GM18861 (cell line): ENCODE results near the gene ARHGAP22.

ENCODE experiments used
- ATAC-seq: cut with Tn5 transposase; IDR thresholded peaks from one replicate; pipeline ENCODE4 v1.9.1; 2021; ENCODE audit not compliant: unreplicated experiment

Gene ARHGAP22

DNA sequence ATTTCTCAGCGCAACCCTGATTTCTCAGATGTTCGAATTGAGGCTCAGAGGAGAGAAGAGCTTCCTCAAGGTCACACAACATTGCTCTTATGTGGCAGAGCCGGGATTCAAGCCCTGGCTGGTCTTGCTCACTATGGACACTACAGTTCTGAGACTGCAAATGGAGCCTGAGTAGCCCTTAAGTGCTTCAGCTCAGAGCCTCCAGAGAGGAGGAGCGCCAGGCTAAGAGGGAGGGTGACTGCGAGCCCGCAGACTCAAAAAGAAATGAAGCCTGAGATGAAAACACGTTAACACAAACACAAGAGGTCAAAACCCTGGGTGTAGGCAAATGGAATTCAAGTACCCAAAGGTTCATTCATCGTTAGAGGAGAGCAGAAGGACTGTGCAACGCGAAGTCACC, 13.9 kb downstream of the ARHGAP22 start:
- ATAC-seq = no peak

DNA sequence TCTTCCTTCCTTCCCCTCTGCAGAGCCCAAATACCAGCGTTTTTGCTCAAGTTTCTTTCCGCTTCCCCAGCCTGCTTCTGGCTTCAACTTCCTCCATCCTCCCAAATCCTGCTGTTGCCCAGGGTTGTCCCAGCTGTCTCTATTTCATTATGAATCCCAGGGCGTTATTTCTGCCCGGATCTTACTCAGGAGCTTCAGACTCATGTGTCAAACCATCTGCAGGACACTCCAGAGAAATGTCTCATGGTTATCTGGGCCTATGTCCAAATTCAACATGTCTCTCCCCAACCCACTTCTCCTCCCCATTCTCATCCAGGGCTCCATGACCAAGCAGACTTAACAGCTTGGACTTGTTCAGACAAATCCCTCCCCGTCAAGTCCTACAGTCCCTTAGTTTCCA, 15.6 kb downstream of the ARHGAP22 start:
- ATAC-seq = no peak

DNA sequence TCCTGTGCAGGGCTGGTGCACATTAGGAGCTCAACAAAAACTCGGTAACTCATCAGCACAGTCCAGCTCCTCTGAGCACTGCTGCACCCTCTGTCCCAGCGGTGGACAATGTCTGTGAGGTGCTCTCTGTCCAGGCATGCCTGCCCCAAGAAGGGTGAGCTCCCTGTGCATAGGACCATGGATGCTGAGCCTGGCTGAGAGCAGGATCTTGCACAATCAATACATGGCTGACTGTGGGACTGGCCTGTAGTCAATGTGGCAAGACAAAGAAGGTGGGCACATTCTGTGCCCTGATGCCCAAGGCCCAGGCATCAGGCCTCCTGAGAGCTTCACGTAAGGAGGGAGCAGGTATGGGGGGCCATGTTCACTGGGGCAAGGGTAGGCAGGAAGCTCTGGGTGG, 17.1 kb downstream of the ARHGAP22 start:
- no peak for ATAC-seq

DNA sequence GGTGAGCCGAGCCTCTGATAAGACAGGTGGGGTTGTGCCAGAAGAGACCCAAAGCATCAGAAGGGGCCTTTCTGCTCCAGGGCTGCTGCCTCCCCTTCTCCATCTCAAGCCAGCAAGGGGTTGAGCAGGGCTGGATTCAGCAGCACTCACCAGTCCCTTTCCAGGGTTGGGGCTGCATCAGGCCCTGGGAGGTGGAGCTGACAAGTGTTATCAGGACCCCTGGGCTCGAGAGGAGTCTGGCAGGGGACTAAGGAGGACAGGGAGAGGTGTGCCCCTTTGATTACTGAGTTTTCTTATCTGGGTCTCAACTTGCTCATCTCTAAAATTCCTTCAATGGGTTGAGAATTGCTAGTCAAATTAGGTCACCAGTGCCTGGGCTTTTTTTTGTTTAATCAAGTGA, 17.8 kb downstream of the ARHGAP22 start:
- ATAC-seq = no peak

DNA sequence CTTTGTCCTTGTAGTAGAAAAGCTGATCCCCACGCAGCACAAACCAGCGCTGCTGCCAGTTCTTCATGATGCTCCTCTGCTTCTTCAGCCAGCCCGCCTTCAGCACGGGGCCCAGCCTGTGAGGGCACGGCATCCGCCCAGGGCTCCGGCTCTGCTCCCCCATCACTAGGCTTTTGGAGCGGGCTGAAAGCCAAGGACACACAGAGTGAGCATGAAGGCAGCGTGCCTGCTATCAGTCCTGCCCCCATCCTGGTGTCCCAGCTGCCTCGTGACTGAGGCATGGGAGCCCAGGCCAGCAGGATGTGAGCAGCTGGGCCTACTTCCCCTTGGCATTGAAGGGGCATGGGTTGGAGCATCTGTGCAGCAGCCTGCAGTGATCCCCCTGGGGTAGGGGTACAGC, 21.9 kb downstream of the ARHGAP22 start:
- no peak for ATAC-seq

DNA sequence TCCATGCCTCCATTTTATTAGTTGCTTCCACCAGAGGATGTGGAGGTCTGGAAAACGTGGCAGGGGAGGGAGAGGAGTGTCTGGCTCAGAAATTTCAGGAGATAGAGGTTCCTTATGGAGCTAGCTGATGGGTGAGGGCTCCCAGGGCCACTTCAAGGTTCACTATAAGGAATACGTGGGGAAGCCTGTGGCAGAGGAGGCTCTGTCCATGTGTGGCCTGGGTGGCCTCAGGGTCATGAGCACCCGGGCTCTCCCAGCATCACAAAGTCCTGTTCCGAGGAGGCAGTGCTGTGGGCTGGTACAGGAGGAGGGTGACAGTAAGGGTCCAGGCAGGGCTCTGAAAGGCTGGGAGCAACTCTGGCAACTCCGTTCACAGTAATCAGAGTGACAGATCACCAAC, 24.6 kb downstream of the ARHGAP22 start:
- ATAC-seq = no peak

DNA sequence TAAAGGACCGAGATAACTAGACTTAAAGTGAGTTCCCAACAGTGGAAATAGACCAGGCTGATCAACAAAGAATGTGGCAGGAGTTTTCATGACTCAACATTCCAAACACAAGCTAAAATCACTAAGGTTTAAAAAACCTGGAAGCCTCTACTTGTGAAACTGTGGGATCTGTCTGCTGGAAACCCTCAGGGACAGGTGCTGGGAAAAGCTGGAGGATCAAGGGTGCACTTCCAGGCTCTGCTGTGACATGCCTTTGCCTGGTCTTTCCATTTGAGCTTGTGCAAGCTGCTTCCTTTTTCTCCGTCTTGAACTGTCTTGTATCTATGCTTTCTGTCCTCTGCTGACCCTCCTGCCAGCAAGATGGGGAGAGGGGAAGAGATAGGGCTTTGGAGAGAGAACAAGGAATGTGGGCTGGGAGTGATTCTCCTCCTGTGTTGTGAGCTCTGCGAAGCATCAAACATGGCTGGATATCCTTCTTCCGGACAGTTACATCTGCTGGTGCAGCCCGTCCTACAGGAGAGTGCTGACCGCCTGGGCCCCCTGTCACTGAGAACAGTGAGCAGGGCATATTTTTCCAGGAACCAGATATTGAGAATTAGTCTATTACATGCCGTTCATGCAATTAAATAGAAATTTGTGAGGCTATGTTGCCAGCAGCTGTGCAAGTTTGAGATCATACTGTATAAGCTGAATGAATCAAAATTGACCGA, 25.5 kb downstream of the ARHGAP22 start:
- no peak for ATAC-seq

DNA sequence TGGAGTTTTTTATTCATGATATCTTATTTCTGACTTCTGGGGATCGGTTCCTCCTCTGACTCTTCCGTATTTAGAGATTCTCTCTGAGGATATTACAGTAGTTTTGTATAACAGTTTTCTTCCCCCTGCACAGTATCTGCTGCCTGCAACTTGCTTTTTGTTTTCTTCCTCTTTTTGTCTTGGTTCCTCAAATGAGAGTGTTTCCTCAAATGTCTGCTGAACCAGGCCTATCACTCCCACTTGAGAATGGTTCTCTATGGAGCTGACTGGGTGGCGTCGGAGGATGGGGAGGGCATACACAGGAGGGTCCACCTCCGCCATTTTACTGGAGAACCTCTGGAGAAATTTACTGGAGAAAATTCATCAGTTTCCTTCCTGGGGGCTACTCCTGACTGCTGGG, 27.7 kb downstream of the ARHGAP22 start:
- no peak for ATAC-seq

DNA sequence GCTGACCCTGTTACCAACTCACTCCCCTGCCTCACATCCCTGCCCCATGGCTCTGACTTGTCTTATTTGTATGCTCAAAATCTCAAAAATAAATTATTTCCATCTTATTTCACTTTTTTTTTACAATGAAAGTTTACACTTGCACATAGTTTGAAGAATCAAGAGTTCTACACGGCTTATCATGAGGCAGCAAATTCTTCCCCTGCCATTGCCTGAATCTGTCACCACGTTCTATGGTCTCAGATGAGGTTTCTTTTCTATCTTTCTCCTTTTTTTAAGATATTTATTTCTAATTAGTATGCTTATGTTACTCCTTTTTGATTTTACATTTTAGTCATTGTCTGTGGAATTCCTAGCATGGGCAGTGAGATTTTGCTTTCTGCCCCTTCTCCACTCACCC, 28.4 kb downstream of the ARHGAP22 start:
- no peak for ATAC-seq

DNA sequence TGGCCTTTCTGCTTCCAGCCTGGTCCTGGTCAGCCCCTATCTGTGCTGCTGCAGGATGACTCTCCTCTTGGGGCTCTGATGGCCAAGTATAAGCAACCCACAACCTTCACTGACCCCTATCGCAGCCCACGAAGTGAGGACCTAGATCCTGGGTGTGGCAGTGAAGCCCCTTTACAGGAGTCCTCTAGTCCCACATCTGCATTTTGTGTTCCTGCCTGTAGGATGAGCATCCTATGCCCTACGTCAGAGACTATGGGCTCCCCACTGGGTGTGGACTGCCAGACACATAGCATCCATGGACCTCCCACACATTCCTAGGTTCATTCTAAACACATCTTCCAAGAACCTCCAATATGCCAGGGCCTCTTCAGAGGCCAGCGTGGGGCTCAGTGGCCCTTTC, 29.0 kb downstream of the ARHGAP22 start:
- ATAC-seq = no peak

DNA sequence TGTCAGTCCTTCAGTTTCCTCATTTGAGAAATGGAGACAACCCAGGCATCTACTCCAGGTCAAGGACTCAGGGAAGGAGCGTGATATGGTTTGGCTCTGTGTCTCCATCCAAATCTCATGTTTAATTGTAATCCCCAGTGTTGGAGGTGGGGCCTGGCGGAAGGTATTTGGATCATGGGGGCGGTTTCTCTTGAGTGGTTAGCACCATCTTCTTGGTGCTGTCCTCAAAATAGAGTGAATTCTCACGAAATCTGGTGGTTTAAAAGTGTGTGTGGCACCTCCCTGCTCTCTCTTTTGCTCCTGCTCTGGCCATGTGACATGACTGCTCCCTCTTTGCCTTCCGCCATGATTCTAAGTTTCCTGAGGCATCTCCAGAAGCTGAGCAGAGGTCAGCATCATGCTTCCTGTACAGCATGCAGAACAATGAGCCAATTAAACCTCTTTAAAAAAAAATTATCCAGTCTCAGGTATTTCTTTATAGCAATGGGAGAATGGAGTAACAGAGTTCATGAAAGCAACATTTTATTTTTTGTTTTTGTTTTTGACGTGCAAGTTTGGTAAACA, 30.0 kb downstream of the ARHGAP22 start:
- ATAC-seq = no peak

DNA sequence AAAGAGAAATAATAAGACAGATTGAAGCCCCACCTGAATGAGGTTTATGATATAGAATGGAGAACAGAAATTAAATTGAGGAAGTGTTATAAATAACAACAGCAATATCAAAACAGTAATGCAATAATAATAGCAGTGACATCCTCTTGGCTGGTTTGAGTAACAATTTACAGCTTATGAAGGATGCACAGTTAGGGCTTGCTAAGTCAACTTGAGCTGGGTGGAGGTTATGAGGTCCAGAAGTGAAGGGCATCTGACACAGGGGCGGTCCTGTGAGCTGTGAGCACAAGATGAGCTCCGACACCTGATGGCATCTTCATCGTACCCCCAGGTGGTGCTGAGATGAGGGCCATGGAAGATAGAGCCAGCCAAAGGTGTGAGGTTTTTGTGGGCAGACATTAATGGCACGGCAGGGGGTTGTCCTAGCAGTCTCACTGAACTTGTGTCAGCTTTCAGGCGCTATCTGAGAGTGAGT, 30.5 kb downstream of the ARHGAP22 start:
- no peak for ATAC-seq

DNA sequence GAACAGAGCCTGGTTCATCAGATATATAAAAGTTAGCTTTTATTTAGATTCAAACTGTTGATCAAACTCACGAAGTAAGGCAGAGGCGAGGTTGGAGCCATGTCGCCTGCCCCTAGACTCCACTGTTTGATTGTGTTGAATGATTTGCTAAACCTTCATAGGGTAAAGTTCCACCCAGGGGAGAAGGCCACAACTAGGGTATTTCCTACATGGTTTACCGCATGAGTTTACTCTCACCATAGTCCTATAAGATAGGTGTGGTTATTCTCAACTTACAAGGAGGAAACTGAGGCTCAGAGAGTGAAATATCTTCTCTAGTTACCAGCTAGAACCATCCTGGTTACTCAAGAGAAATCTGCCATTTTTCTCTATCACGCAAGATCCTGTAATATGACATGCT, 31.8 kb downstream of the ARHGAP22 start:
- no peak for ATAC-seq

DNA sequence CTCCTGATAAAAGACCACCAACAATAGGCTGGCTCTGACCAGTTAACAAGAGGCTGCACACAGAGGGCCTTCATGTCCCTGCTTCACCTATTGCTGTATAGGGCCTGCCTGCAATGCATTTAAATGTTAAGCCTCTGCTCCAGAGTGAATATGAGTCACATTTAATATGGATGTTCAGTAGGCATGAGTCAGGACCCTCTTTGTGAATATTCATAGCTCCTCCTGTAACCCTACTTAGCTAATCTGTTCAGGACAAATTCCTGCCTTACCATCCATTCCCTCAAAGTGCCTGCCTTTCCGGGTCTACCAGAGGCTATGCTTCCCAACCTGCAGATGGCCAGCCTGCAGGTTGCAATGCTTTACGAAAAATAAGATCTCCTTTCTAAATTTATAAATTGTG, 32.5 kb downstream of the ARHGAP22 start:
- ATAC-seq = no peak

DNA sequence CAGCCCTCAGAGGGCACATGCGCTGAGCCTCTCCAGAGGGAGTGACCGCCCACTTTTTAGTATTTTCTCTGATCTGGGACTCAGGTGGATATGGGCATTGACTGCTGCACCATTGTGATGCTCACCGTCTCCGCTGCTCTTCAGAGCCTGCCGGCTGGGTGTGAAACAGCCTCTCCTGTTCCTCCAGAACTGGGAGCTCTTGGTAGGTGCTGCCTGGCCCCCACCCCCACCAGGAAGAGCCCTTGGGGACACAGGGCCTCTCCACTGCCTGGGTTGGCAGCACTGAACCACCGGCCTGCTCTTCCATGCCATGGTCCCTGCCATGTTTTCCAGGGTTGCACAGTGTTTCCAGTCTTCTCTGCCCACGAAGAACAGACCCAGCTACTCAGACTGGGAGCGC, 36.3 kb downstream of the ARHGAP22 start:
- ATAC-seq = no peak

DNA sequence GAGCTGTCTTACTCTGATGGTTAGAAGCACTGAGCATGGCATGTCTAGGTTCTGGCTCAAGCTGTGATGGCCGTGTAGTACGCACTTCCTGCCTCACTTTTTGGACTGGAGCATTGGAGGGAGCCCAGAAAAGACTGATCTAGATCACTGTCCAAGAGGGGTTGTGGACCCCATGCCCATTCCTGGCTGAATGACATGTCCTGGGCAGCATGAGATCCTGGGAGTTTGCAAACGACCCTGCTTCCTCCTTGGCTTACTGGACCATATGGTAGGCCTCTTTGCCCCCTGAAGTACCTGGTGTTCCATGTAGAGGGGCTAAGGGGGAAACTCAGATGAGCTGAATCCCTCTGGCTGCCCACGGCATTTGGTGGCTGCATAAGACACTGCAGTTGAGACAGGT, 36.7 kb downstream of the ARHGAP22 start:
- no peak for ATAC-seq

DNA sequence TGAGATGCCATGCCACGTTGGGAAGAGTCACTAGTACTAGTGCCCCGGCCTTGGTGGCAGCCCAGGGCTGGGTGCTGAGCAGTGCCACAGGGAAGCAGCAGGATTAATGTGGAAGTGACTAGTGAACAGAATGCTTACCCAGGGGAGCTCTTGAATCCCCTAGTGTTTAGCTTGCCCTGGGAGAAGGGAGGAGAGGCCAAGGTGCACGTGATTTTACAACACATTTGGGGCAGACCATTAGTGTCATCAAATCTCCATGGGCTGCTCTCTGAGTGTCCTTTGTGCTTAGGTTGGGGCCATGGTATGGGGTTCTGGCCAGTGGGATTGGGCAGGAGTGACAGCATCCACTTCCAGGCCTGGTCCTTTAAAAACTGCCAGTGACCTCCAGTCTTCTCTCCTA, 37.5 kb downstream of the ARHGAP22 start:
- ATAC-seq = no peak

DNA sequence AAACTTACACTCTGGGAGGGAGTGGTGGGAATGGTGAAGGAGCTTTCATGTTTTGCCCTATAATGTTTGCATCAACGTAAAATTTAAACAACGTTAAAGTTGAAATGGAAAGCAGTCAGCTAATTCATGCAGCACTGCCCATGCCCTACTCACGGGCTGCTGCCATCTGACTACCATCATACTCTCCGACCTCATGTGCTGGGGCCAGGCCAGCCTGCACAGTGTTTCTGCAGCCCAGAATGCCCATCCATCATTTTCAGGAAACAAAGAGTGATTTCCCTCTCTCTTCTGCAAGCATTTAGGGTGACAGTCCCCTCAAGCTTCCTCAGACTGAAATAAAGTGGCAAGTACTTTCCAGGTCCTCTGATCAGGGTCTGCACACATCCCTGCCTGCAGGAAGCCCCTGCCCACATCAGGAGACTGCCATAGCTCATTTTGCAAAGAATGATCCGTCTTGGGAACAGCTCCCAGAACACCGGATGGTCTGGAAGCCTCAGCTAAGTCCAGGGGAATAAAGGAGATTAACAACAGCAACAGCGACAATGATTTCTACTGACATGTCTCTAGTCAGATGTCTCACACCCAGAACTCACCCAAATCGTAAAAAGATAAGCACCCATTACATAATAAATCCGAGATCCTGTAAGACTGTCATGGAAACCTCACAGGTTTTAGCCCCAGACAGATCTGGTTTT, 40.3 kb downstream of the ARHGAP22 start:
- no peak for ATAC-seq

DNA sequence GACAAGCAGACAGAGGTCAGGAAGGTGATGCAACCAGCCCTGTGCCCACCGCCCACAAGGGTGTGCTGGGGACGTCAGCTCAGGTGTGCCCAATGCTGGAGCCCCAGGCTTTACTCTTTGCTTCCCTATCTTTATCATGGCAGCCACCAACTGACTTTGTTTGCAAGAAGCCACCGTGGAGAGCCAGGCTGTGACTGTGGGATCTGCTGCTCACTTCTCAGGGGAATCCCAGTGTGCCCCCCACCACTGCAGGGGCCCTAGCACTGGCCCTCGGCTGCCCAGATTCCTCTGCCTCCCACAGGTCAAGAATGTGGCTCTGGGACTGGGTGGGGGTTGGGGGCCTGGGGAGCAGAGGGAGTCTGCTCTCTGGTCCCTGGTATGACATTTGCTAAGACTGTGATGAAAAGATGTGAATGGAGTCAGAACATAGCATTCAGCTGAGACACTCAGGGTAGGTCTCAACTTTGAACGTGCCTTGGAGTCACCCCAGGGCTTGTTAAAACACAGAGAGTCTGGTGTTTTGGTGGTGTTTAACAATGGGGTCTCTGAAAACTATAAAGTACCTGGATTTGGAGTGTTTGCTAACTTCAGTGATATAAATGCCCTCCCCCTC, 47.3 kb downstream of the ARHGAP22 start:
- ATAC-seq = no peak

DNA sequence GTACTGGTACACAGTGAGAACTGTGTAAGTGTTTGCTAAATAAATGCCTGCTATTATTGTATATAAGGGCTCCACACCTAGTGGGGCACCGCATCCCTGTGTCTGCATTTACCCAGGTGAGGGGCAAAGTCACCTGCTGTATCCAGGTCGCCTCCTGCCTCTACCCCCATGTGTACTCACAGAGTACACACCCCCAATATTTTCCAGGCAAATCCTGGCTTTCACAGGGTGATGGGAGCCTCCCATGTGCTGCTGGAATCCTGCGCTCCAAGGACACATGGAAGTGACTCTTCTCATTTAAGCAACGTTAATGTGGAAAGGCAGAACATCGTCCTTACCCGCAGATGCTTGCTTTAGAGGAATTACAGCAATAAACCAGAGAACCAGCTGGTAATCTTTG, 48.2 kb downstream of the ARHGAP22 start:
- ATAC-seq = no peak

DNA sequence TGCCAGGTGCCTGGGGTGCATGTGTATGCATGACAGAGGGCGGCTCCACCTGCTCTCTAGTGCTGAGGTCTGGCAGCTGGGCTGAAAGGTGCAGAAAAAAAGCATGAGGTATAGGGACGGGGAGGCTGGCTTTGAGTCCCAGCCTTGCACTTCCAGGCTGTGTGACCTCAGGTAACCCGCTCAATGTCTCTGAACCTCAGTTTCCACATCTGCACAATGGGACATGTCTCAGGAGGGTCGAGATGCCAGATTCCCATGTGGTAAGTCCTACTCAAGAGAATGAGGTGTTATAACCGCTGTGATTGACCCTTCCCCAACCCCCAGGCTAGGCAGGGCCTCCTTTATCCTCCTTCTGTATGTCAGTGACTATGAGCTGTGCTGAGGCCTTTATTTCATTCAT, 48.8 kb downstream of the ARHGAP22 start:
- ATAC-seq = no peak
